ENCODE data around the gene UNC119. TPM values are rescaled to one million over a fixed set of nuclear protein-coding genes. Genes with fewer than 3 reads are reported as not detected.

The UNC119 gene
- polyA plus RNA-seq, 3 donors: 77.5 to 189 (median 80.2) TPM

DNA sequence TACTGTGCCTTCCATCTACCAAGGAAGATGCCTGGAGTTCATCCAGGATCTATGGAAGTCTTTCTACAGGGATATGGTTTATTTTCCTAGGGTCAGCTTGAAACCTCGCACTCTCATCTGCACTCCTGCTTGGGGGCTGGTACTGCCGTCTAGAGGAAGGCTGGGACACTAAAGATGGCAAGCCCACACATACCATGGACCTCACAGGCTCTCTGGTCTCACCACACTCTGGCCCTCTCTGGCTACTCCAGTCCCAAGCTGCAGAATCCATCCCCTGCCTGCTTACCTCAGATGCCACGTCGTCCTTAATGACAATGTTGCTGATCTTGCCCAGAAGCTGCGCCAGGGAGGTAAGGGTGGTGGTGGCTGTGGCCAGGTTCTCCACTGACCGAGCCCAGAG is 2.1 kb upstream of the UNC119 start:
- peaks cover 56 to 66% of the 10 kb centered on the region in 2 donors for H3K36me3 ChIP-seq (replicated peaks in 1 of 2; ENCODE audit: control insufficient read depth in 1 of 2, insufficient read depth in 2 of 2, low read length in 2 of 2)
- 95% methylated on average over 4 of the region's 6 CpGs for WGBS (ENCODE audit: insufficient coverage)
- H3K4me1 Mint-ChIP-seq: peaks cover 29% of the 10 kb centered on the region
- TF ChIP-seq, protein P1, sequence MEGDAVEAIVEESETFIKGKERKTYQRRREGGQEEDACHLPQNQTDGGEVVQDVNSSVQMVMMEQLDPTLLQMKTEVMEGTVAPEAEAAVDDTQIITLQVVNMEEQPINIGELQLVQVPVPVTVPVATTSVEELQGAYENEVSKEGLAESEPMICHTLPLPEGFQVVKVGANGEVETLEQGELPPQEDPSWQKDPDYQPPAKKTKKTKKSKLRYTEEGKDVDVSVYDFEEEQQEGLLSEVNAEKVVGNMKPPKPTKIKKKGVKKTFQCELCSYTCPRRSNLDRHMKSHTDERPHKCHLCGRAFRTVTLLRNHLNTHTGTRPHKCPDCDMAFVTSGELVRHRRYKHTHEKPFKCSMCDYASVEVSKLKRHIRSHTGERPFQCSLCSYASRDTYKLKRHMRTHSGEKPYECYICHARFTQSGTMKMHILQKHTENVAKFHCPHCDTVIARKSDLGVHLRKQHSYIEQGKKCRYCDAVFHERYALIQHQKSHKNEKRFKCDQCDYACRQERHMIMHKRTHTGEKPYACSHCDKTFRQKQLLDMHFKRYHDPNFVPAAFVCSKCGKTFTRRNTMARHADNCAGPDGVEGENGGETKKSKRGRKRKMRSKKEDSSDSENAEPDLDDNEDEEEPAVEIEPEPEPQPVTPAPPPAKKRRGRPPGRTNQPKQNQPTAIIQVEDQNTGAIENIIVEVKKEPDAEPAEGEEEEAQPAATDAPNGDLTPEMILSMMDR (IDR thresholded peaks at IDR 0.05): no peak
- H2AFZ ChIP-seq (ENCODE audit: insufficient read depth, low read depth, low read length, poor library complexity, severe bottlenecking): no peak overlapping the region
- no peak for DNase-seq
- no peak overlapping the region for H3K9ac ChIP-seq (ENCODE audit: insufficient read depth, low read length, poor library complexity, severe bottlenecking)
- no peaks in the 10 kb centered on the region for H3K9me3 Mint-ChIP-seq
- H3K27me3 Mint-ChIP-seq (ENCODE audit: low read depth in 3 of 3): peaks cover 0 to 2% (median 0%) of the 10 kb centered on the region in 3 donors
- no peaks in the 10 kb centered on the region for H3K9me3 ChIP-seq (replicated peaks in 1 of 2; ENCODE audit: control insufficient read depth in 1 of 2, insufficient read depth in 1 of 2, low read length in 2 of 2)
- H3K4me3 ChIP-seq (replicated peaks in 1 of 3; ENCODE audit: low read depth in 2 of 3, low read length in 3 of 3): no peak overlapping the region
- H3K36me3 Mint-ChIP-seq: peaks cover 69 to 78% of the 10 kb centered on the region in 2 donors
- intact Hi-C loops (cut with micrococcal nuclease): no loop called here
- peaks cover 20% of the 10 kb centered on the region for H3K79me2 ChIP-seq (ENCODE audit: insufficient read depth, low read length)
- H3K4me3 Mint-ChIP-seq: no peak overlapping the region
- H4K20me1 ChIP-seq (ENCODE audit: insufficient read depth, low read length): peaks cover 24% of the 10 kb centered on the region
- no peak overlapping the region for H3K27ac ChIP-seq (ENCODE audit: low read depth in 1 of 2, low read length in 2 of 2)
- H3K4me1 ChIP-seq (ENCODE audit: control insufficient read depth in 1 of 2, insufficient read depth in 2 of 2, low read length in 2 of 2): peaks cover 28 to 33% of the 10 kb centered on the region in 2 donors
- H3K27ac Mint-ChIP-seq: peak overlapping the region in 2 of 7 donors; percentile 7 to 73
- H3K27me3 ChIP-seq (ENCODE audit: control insufficient read depth in 2 of 2, insufficient read depth in 2 of 2, low read length in 2 of 2): no peaks in the 10 kb centered on the region
- H3K4me2 ChIP-seq (replicated peaks; ENCODE audit: extremely low read depth, low read length, poor library complexity, severe bottlenecking): no peak overlapping the region

DNA sequence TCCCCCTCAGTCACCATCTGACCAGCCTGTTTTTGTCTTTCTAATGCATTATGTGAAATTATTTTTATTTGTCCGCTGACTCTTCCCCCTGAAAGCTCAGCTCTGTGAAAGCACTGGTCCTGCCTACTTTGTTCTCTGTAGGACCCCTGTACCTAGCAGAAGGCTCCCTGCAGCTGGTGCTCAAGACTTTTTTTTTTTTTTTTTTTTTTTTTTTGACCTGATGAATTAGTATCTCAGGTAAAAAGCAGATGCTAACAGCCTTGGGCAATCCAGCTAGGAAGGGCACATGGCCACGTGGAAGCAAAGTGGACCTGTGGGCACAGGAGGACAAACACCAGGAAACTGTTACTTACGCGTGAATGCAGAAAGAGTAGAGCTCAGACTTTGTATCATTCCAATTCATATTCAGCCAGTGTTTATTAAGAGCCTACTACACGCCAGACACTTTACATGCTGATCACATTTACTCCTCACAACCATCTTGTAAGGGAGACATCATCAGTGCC is 629 bp upstream of the UNC119 start:
- peaks cover 0 to 2% (median 2%) of the 10 kb centered on the region in 3 donors for H3K27me3 Mint-ChIP-seq (ENCODE audit: low read depth in 3 of 3)
- H3K9me3 ChIP-seq (replicated peaks in 1 of 2; ENCODE audit: control insufficient read depth in 1 of 2, insufficient read depth in 1 of 2, low read length in 2 of 2): no peaks in the 10 kb centered on the region
- peak overlapping the region in 1 of 3 experiments; percentile 83 for H3K4me3 ChIP-seq (replicated peaks in 1 of 3; ENCODE audit: low read depth in 2 of 3, low read length in 3 of 3)
- DNase-seq: no peak
- H3K9ac ChIP-seq (ENCODE audit: insufficient read depth, low read length, poor library complexity, severe bottlenecking): no peak overlapping the region
- no peaks in the 10 kb centered on the region for H3K9me3 Mint-ChIP-seq
- peaks cover 48 to 51% of the 10 kb centered on the region in 2 donors for H3K36me3 ChIP-seq (replicated peaks in 1 of 2; ENCODE audit: control insufficient read depth in 1 of 2, insufficient read depth in 2 of 2, low read length in 2 of 2)
- peaks cover 37% of the 10 kb centered on the region for H4K20me1 ChIP-seq (ENCODE audit: insufficient read depth, low read length)
- intact Hi-C loops (cut with micrococcal nuclease): loop anchor here in 1 of 2 donors (2.0 kb wide), 1 partner anchor 24 kb away; the partner anchor contains the start of gene ALDOC
- peaks cover 44 to 48% of the 10 kb centered on the region in 2 donors for H3K4me1 ChIP-seq (ENCODE audit: control insufficient read depth in 1 of 2, insufficient read depth in 2 of 2, low read length in 2 of 2)
- peaks cover 44% of the 10 kb centered on the region for H3K4me1 Mint-ChIP-seq
- no peaks in the 10 kb centered on the region for H3K27me3 ChIP-seq (ENCODE audit: control insufficient read depth in 2 of 2, insufficient read depth in 2 of 2, low read length in 2 of 2)
- H3K27ac ChIP-seq (ENCODE audit: low read depth in 1 of 2, low read length in 2 of 2): no peak overlapping the region
- no peak overlapping the region for H2AFZ ChIP-seq (ENCODE audit: insufficient read depth, low read depth, low read length, poor library complexity, severe bottlenecking)
- 88% methylated on average over 5 of the region's 5 CpGs for whole genome bisulfite sequencing (ENCODE audit: insufficient coverage)
- H3K36me3 Mint-ChIP-seq: peaks cover 54 to 67% of the 10 kb centered on the region in 2 donors
- H3K4me3 Mint-ChIP-seq: peak overlapping the region; percentile 82 to 92
- TF ChIP-seq, protein P1 (IDR thresholded peaks at IDR 0.05): no peak
- H3K4me2 ChIP-seq (replicated peaks; ENCODE audit: extremely low read depth, low read length, poor library complexity, severe bottlenecking): peak overlapping the region; percentile 92
- H3K79me2 ChIP-seq (ENCODE audit: insufficient read depth, low read length): peaks cover 29% of the 10 kb centered on the region
- peak overlapping the region in 6 of 7 donors; percentile 7 to 84 (median 78) for H3K27ac Mint-ChIP-seq

All from CD14-positive monocyte (primary cell).